Liver (tissue), 9 donors: ENCODE results near the gene IBA57. TPM values are rescaled to one million over a fixed set of nuclear protein-coding genes. Genes with fewer than 3 reads are reported as not detected.

ENCODE experiments used
- DNase-seq: peaks from one replicate; pipeline ENCODE4 v3.0.0-alpha.2; 2017; ENCODE audit warnings: low spot score
- H3K27ac ChIP-seq, 2 donors: one replicate each; pipeline ENCODE4 v1.7.0; 2013; ENCODE audit warnings: inconsistent platforms in 2 of 2, low read length in 2 of 2, control low read depth in 1 of 2, low read depth in 1 of 2, mild to moderate bottlenecking in 1 of 2
- H3K27me3 ChIP-seq, 4 donors: one replicate each; pipeline versions ENCODE4 v1.6.1 to v1.7.0; 2013; ENCODE audit warnings: low read length in 3 of 4, inconsistent platforms in 1 of 4, mild to moderate bottlenecking in 1 of 4, moderate library complexity in 1 of 4; ENCODE audit not compliant: control insufficient read depth in 4 of 4, insufficient read depth in 4 of 4
- H3K36me3 ChIP-seq, 4 donors: one replicate each; pipeline versions ENCODE4 v1.6.1 to v1.7.0; 2013; ENCODE audit warnings: low read length in 3 of 4, mild to moderate bottlenecking in 3 of 4, low read depth in 1 of 4, moderate library complexity in 1 of 4; ENCODE audit not compliant: control insufficient read depth in 4 of 4, insufficient read depth in 3 of 4
- H3K4me1 ChIP-seq, 4 donors: one replicate each; pipeline versions ENCODE4 v1.6.1 to v1.7.0; 2013; ENCODE audit warnings: low read length in 3 of 4, mild to moderate bottlenecking in 3 of 4, moderate library complexity in 1 of 4; ENCODE audit not compliant: control insufficient read depth in 4 of 4, insufficient read depth in 4 of 4
- H3K4me3 ChIP-seq, 3 donors: one replicate each; pipeline versions ENCODE4 v1.6.1 to v1.7.0; 2013; ENCODE audit warnings: low read length in 3 of 3, control low read depth in 1 of 3, low read depth in 1 of 3, mild to moderate bottlenecking in 1 of 3
- H3K9ac ChIP-seq, 2 donors: one replicate each; pipeline ENCODE4 v1.7.0; 2013; ENCODE audit warnings: low read length in 2 of 2, mild to moderate bottlenecking in 2 of 2, moderate library complexity in 2 of 2, control low read depth in 1 of 2, low read depth in 1 of 2
- H3K9me3 ChIP-seq, 4 donors: one replicate each; pipeline versions ENCODE4 v1.6.1 to v1.7.0; 2013; ENCODE audit warnings: low read length in 3 of 4; ENCODE audit not compliant: control insufficient read depth in 4 of 4
- EGR1 ChIP-seq, 2 donors: IDR thresholded peaks; 2 replicates each; pipeline ENCODE4 v1.6.1; 2016 to 2018; ENCODE audit warnings: antibody characterized with exemption in 2 of 2, low read depth in 2 of 2
- FOXA1 ChIP-seq: IDR thresholded peaks from 2 replicates; pipeline ENCODE4 v1.6.1; 2016; ENCODE audit warnings: antibody characterized with exemption
- FOXA2 ChIP-seq: IDR thresholded peaks from 2 replicates; pipeline ENCODE4 v1.6.1; 2016; ENCODE audit warnings: antibody characterized with exemption
- GABPA ChIP-seq, 2 donors: IDR thresholded peaks in 1 of 2; conservative IDR thresholded peaks in 1 of 2; 2 replicates each; pipeline ENCODE4 v1.6.1; 2016; ENCODE audit warnings: antibody characterized with exemption in 2 of 2, mild to moderate bottlenecking in 1 of 2, moderate library complexity in 1 of 2
- HNF4A ChIP-seq, 2 donors: conservative IDR thresholded peaks; 2 replicates each; pipeline ENCODE4 v1.6.1; 2016; ENCODE audit warnings: antibody characterized with exemption in 2 of 2, mild to moderate bottlenecking in 2 of 2
- HNF4G ChIP-seq: IDR thresholded peaks from 2 replicates; pipeline ENCODE4 v1.6.1; 2016; ENCODE audit warnings: antibody characterized with exemption
- JUND ChIP-seq, 2 donors: IDR thresholded peaks; 2 replicates each; pipeline ENCODE4 v1.6.1; 2016; ENCODE audit warnings: antibody characterized with exemption in 2 of 2
- NR2F2 ChIP-seq: IDR thresholded peaks from 2 replicates; pipeline ENCODE4 v1.6.1; 2016; ENCODE audit warnings: antibody characterized with exemption
- RAD21 ChIP-seq, 2 donors: IDR thresholded peaks; 2 replicates each; pipeline ENCODE4 v1.6.1; 2016; ENCODE audit warnings: antibody characterized with exemption in 2 of 2, mild to moderate bottlenecking in 2 of 2
- REST ChIP-seq: IDR thresholded peaks from 2 replicates; pipeline ENCODE4 v1.6.1; 2016; ENCODE audit warnings: antibody characterized with exemption, mild to moderate bottlenecking
- RXRA ChIP-seq, 2 donors: IDR thresholded peaks; 2 replicates each; pipeline ENCODE4 v1.6.1; 2017 to 2018; ENCODE audit warnings: antibody characterized with exemption in 2 of 2, mild to moderate bottlenecking in 1 of 2
- SP1 ChIP-seq: IDR thresholded peaks from 2 replicates; pipeline ENCODE4 v1.6.1; 2018; ENCODE audit warnings: antibody characterized with exemption, mild to moderate bottlenecking
- TAF1 ChIP-seq: conservative IDR thresholded peaks from 2 replicates; pipeline ENCODE4 v1.6.1; 2016; ENCODE audit warnings: antibody characterized with exemption, mild to moderate bottlenecking
- YY1 ChIP-seq: IDR thresholded peaks from 2 replicates; pipeline ENCODE4 v1.6.1; 2016; ENCODE audit warnings: antibody characterized with exemption, mild to moderate bottlenecking
- WGBS: extraction: QIAGEN DNeasy Blood & Tissue Kit; methylation state at CpG from one replicate; pipeline ENCODE4 v1.1.7; 2013; 5-methylcytosine and 5-hydroxymethylcytosine counted together
- polyA plus RNA-seq, 2 donors: library from polyadenylated mRNA; stranded (reverse) in 1 of 2; unstranded in 1 of 2; fragments of 200-250 nt in 1 of 2; fragments of >200 nt in 1 of 2; fragmentation: Nextera tagmentation in 1 of 2; extraction: Ambion mirVana in 1 of 2; gene quantifications; one replicate each; pipeline versions ENCODE4 v1.2.1 to v1.2.3, GENCODE V29; 2013 to 2015
- total RNA-seq, 2 donors: library from RNA; depleted of rRNA; stranded (reverse); fragments of >200 nt; gene quantifications; one replicate each; pipeline ENCODE4 v1.2.3, GENCODE V29; 2014
- TF ChIP-seq, protein P1 (sequence below): IDR thresholded peaks from 2 replicates; pipeline ENCODE4 v1.6.1; 2016; ENCODE audit warnings: antibody characterized with exemption
- TF ChIP-seq, protein P2 (sequence below): fragments of 150-350 bp; IDR thresholded peaks from 2 replicates; pipeline ENCODE4 v1.5.1; 2017; ENCODE audit warnings: improper control_type of control experiment, low read depth, low read length; ENCODE audit not compliant: missing input control
- TF ChIP-seq, protein P3 (sequence below): IDR thresholded peaks from 2 replicates; pipeline ENCODE4 v1.6.1; 2016; ENCODE audit warnings: antibody characterized with exemption
- donor health status: healthy.
- donor health status: healthy.
- donor health status: healthy.
- donor health status: healthy.
- donor health status: healthy.

Gene IBA57
- total and polyA plus RNA-seq, 4 donors, result 1.6 to 12.0 (median 8.4) TPM

DNA sequence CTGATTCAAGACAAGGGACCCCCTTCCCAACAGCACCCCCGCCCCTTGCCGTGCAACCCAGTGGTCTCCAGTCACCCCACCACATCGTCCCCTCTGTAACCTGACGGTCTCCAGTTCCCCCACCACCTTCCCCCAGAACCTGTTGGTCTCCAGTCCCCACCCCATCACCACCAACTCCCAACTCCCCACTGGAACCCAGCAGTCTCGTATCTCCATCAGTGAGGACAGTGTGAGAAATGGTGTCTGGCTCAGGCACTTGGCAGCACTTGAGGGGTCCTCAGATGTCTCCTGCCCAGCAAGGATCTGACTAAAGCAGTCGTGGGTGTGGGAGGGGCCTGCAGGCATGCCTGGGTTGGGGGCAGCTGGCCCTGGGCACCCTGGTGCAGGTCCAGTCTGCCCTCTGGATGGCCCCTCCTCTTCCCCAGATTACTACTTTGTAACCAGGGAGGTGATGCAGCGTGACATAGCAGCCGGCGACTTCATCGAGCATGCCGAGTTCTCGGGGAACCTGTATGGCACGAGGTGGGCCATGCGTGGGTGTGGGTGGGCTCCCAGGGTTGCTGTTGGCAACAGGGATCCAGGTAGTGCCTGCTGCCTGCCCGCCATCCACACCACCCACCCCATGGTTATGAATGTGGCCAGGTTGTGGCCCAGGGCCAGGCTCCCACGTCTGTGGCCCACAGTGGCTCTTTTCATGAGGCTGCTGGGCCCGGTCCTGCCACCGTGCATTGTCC is 19.0 kb upstream of the IBA57 start:
- H3K36me3 ChIP-seq, result peaks cover 0 to 24% (median 10%) of the 10 kb centered on the region in 4 donors
- peaks cover 14 to 23% (median 16%) of the 10 kb centered on the region in 4 donors for H3K4me1 ChIP-seq

GRCh38 chr1:228147151-228147693 is 18.4 kb upstream of the IBA57 start:
- H3K9ac ChIP-seq, result no peak overlapping the region
- H3K36me3 ChIP-seq, result peaks cover 0 to 24% (median 10%) of the 10 kb centered on the region in 4 donors
- TF ChIP-seq EGR1 (IDR thresholded peaks at IDR 0.05; ENCODE audit: low read depth in 2 of 2) (no peak), HNF4A (conservative IDR thresholded peaks at IDR 0.05) (no peak), FOXA1 (no peak), NR2F2 (no peak), JUND (IDR thresholded peaks at IDR 0.05) (no peak), HNF4G (no peak), GABPA (IDR thresholded peaks at IDR 0.05 in 1 of 2, conservative IDR thresholded peaks at IDR 0.05 in 1 of 2) (no peak), TAF1 (no peak), FOXA2 (no peak), REST (no peak), YY1 (no peak), SP1 (no peak), RAD21 (IDR thresholded peaks at IDR 0.05) (no peak)
- TF ChIP-seq, protein P1, sequence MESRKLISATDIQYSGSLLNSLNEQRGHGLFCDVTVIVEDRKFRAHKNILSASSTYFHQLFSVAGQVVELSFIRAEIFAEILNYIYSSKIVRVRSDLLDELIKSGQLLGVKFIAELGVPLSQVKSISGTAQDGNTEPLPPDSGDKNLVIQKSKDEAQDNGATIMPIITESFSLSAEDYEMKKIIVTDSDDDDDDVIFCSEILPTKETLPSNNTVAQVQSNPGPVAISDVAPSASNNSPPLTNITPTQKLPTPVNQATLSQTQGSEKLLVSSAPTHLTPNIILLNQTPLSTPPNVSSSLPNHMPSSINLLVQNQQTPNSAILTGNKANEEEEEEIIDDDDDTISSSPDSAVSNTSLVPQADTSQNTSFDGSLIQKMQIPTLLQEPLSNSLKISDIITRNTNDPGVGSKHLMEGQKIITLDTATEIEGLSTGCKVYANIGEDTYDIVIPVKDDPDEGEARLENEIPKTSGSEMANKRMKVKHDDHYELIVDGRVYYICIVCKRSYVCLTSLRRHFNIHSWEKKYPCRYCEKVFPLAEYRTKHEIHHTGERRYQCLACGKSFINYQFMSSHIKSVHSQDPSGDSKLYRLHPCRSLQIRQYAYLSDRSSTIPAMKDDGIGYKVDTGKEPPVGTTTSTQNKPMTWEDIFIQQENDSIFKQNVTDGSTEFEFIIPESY, result no peak
- TF ChIP-seq, protein P2, sequence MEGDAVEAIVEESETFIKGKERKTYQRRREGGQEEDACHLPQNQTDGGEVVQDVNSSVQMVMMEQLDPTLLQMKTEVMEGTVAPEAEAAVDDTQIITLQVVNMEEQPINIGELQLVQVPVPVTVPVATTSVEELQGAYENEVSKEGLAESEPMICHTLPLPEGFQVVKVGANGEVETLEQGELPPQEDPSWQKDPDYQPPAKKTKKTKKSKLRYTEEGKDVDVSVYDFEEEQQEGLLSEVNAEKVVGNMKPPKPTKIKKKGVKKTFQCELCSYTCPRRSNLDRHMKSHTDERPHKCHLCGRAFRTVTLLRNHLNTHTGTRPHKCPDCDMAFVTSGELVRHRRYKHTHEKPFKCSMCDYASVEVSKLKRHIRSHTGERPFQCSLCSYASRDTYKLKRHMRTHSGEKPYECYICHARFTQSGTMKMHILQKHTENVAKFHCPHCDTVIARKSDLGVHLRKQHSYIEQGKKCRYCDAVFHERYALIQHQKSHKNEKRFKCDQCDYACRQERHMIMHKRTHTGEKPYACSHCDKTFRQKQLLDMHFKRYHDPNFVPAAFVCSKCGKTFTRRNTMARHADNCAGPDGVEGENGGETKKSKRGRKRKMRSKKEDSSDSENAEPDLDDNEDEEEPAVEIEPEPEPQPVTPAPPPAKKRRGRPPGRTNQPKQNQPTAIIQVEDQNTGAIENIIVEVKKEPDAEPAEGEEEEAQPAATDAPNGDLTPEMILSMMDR, result no peak
- TF ChIP-seq, protein P3, sequence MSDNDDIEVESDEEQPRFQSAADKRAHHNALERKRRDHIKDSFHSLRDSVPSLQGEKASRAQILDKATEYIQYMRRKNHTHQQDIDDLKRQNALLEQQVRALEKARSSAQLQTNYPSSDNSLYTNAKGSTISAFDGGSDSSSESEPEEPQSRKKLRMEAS, result no peak
- H3K4me3 ChIP-seq, result no peak overlapping the region
- peaks cover 8 to 16% (median 10%) of the 10 kb centered on the region in 4 donors for H3K4me1 ChIP-seq
- 95% methylated on average over 20 of the region's 20 CpGs for WGBS
- no peak for DNase-seq
- no peak overlapping the region for H3K27ac ChIP-seq
- H3K9me3 ChIP-seq, result no peaks in the 10 kb centered on the region
- no peaks in the 10 kb centered on the region for H3K27me3 ChIP-seq

More for the DNA sequence above, 19.0 kb upstream of the IBA57 start:
- DNase-seq, result no peak
- H3K9ac ChIP-seq, result no peak overlapping the region
- H3K9me3 ChIP-seq, result no peaks in the 10 kb centered on the region
- H3K4me3 ChIP-seq, result no peak overlapping the region
- WGBS, result 94% methylated on average over 18 of the region's 18 CpGs
- H3K27ac ChIP-seq, result no peak overlapping the region
- H3K27me3 ChIP-seq, result no peaks in the 10 kb centered on the region
- TF ChIP-seq, protein P2, result no peak
- no peak for TF ChIP-seq RXRA (IDR thresholded peaks at IDR 0.05)
- TF ChIP-seq, protein P1, result no peak
